Pancreas (tissue), 10 donors: ENCODE measurements around the gene MTAP. TPM values are rescaled to one million over a fixed set of nuclear protein-coding genes. Genes with fewer than 3 reads are reported as not detected.

Source experiments
- ATAC-seq, 4 donors: fragments of 200-7000 bp; cut with Tn5 transposase; one replicate each; pipeline versions ENCODE4 v1.8.0 to v1.9.1; 2020; ENCODE audit warnings: mild to moderate bottlenecking in 4 of 4, moderate library complexity in 4 of 4
- DNase-seq, 6 donors: peaks; one replicate each; pipeline ENCODE4 v3.0.0-alpha.2; 2020
- FAIRE-seq: peaks from 2 replicates; lab custom pipeline; 2012; peaks lifted over from hg19 to GRCh38; lab: Jason Lieb, UNC
- H3K27ac ChIP-seq, 4 donors: fragments of 200-600 bp; sonication (generic); 1 replicate in 3 of 4; 2 replicates in 1 of 4; pipeline versions ENCODE4 v1.5.0 to v1.8.0; 2020
- H3K27me3 ChIP-seq, 4 donors: fragments of 200-600 bp; one replicate each; pipeline ENCODE4 v1.8.0; 2021
- H3K36me3 ChIP-seq, 3 donors: fragments of 200-600 bp; sonication (generic) in 1 of 3; one replicate each; pipeline versions ENCODE4 v1.5.0 to v1.8.0; 2020 to 2021
- H3K4me1 ChIP-seq, 3 donors: fragments of 200-600 bp; one replicate each; pipeline ENCODE4 v1.8.0; 2021
- H3K4me3 ChIP-seq, 4 donors: fragments of 200-600 bp; sonication (generic) in 2 of 4; one replicate each; pipeline versions ENCODE4 v1.5.0 to v1.8.0; 2020 to 2021
- H3K9me3 ChIP-seq, 4 donors: fragments of 200-600 bp; one replicate each; pipeline ENCODE4 v1.8.0; 2021
- WGBS, 2 donors: extraction: QIAGEN DNeasy Blood & Tissue Kit; methylation state at CpG; one replicate each; pipeline ENCODE4 v1.1.7; 2013; 5-methylcytosine and 5-hydroxymethylcytosine counted together
- intact Hi-C, 3 donors: fragments of 100-400 bp; cut with DNase I; formaldehyde crosslinking; loops; one replicate each; pipeline versions ENCODE4 v1.11.1 to v1.14.2; 2022
- polyA plus RNA-seq, 2 donors: library from polyadenylated mRNA; stranded (reverse); fragments of 200-250 nt; gene quantifications; one replicate each; pipeline ENCODE4 v1.2.3, GENCODE V29; 2013
- total RNA-seq, 6 donors: library from RNA; stranded (reverse); fragmentation: NEBNext Ultra II Directional in 4 of 6; extraction: Animal tissue kit (Norgen Biotek cat#: 25700) in 4 of 6; gene quantifications; one replicate each; pipeline versions ENCODE4 v1.2.1 to v1.2.4, GENCODE V29; 2021 to 2023
- TF ChIP-seq, protein P1 (sequence below), 4 donors: fragments of 200-600 bp; sonication (generic) in 3 of 4; IDR thresholded peaks; one replicate each; pipeline versions ENCODE4 v1.5.0 to v1.8.0; 2021; ENCODE audit warnings: antibody characterized with exemption in 4 of 4
- donor health status: healthy with polysubstance abuse.
- donor health status: DM: no; HTN: no; CAD: no; lungs with moderate emphysema.
- donor health status: DM: no; HTN: no; CAD: no.
- donor health status: control.
- donor health status: control.
- donor health status: Bipolar disorder and iron deficiency.
- donor health status: DM: yes; HTN: yes; CAD: no.
- donor health status: DM: no; HTN: no; CAD: no.
- donor health status: DM: no; HTN: no; CAD: no.
- donor health status: DM: yes; HTN: yes; CAD: no.

Gene MTAP
- total and polyA plus RNA-seq, 8 donors = 4.7 to 26.7 (median 16.7) TPM

DNA sequence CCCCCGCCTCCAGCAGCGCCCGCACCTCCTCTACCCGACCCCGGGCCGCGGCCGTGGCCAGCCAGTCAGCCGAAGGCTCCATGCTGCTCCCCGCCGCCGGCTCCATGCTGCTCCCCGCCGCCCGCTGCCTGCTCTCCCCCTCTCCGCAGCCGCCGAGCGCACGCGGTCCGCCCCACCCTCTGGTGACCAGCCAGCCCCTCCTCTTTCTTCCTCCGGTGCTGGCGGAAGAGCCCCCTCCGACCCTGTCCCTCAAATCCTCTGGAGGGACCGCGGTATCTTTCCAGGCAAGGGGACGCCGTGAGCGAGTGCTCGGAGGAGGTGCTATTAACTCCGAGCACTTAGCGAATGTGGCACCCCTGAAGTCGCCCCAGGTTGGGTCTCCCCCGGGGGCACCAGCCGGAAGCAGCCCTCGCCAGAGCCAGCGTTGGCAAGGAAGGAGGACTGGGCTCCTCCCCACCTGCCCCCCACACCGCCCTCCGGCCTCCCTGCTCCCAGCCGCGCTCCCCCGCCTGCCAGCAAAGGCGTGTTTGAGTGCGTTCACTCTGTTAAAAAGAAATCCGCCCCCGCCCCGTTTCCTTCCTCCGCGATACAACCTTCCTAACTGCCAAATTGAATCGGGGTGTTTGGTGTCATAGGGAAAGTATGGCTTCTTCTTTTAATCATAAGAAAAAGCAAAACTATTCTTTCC, 172.4 kb downstream of the MTAP start:
- peak in 4 of 6 donors; percentile 39 to 79 (median 66) for DNase-seq

DNA sequence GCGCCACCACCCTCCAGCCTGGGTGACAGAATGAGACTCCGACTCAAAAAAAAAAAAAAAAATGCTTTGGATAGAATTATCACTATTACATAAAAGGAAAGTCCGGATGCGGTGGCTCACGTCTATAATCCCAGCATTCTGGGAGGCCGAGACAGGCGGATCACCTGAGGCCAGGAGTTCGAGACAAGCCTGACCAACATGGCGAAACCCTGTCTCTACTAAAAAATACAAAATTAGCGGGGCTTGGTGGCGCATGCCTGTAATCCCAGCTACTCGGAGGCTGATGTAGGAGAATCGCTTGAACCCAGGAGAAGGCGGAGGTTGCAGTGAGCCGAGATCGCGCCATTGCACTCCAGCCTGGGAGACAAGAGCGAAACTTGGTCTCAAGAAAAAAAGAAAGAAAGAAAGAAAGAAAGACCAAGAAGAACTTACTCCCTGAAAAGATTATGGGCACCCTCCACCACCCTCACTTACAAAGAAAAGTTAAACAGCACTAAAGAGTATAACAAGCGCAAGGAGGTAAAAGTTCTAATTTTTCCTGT, 174.0 kb downstream of the MTAP start:
- Histone ChIP-seq H3K4me3 (no peak overlapping the region), H3K36me3 (no peaks in the 10 kb centered on the region), H3K4me1 (no peaks in the 10 kb centered on the region), H3K27ac (no peak overlapping the region), H3K27me3 (peaks cover 5 to 70% (median 20%) of the 10 kb centered on the region in 4 donors), H3K9me3 (no peaks in the 10 kb centered on the region)
- TF ChIP-seq, protein P1, sequence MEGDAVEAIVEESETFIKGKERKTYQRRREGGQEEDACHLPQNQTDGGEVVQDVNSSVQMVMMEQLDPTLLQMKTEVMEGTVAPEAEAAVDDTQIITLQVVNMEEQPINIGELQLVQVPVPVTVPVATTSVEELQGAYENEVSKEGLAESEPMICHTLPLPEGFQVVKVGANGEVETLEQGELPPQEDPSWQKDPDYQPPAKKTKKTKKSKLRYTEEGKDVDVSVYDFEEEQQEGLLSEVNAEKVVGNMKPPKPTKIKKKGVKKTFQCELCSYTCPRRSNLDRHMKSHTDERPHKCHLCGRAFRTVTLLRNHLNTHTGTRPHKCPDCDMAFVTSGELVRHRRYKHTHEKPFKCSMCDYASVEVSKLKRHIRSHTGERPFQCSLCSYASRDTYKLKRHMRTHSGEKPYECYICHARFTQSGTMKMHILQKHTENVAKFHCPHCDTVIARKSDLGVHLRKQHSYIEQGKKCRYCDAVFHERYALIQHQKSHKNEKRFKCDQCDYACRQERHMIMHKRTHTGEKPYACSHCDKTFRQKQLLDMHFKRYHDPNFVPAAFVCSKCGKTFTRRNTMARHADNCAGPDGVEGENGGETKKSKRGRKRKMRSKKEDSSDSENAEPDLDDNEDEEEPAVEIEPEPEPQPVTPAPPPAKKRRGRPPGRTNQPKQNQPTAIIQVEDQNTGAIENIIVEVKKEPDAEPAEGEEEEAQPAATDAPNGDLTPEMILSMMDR (IDR thresholded peaks at IDR 0.05) = no peak
- no peak for FAIRE-seq
- DNase-seq = no peak
- intact Hi-C loops = no loop called here
- 21 to 24% methylated on average over 19 of the region's 19 CpGs for WGBS, 2 donors
- ATAC-seq = no peak

More for the DNA sequence above, 172.4 kb downstream of the MTAP start:
- TF ChIP-seq, protein P1 (IDR thresholded peaks at IDR 0.05) = no peak
- peaks cover under 1 to 78% (median 27%) of the 10 kb centered on the region in 4 donors for H3K27me3 ChIP-seq
- 0 to 1% methylated on average over 45 to 51 of the region's 51 CpGs for WGBS, 2 donors
- H3K4me3 ChIP-seq = peak overlapping the region; percentile 18 to 59 (median 32)
- no peak overlapping the region for H3K27ac ChIP-seq
- no peaks in the 10 kb centered on the region for H3K36me3 ChIP-seq
- intact Hi-C loops = no loop called here
- no peaks in the 10 kb centered on the region for H3K4me1 ChIP-seq
- ATAC-seq = peak; percentile 85 to 89 (median 88)
- FAIRE-seq = no peak
- H3K9me3 ChIP-seq = no peaks in the 10 kb centered on the region

DNA sequence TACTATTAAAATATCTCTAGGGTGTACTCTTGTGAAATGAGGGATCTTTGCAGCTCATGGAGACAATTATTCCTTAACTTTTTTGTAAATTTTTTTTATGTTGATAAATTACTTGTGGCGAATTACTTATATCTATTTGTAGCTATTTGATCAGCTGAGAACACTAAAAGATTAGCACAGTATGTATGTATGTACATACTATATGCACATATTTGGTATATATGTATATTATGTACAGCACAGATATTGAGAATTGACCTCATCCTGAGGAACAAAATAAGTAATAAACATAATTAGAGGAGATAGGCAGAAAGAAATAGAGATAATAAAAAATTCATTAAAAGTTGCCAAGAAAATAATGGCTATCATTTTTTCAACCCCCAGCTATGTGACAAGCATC, 180.0 kb downstream of the MTAP start:
- ATAC-seq (no peak), DNase-seq (no peak), FAIRE-seq (no peak)
- no peaks in the 10 kb centered on the region for H3K36me3 ChIP-seq
- H3K4me3 ChIP-seq = no peak overlapping the region
- H3K27me3 ChIP-seq = peaks cover 0 to 47% (median 9%) of the 10 kb centered on the region in 4 donors
- intact Hi-C loops = no loop called here
- WGBS, 2 donors = 30 to 45% methylated on average over 1 of the region's 1 CpG
- no peaks in the 10 kb centered on the region for H3K4me1 ChIP-seq
- H3K27ac ChIP-seq = no peak overlapping the region
- TF ChIP-seq, protein P1 (IDR thresholded peaks at IDR 0.05) = no peak
- H3K9me3 ChIP-seq = no peaks in the 10 kb centered on the region

DNA sequence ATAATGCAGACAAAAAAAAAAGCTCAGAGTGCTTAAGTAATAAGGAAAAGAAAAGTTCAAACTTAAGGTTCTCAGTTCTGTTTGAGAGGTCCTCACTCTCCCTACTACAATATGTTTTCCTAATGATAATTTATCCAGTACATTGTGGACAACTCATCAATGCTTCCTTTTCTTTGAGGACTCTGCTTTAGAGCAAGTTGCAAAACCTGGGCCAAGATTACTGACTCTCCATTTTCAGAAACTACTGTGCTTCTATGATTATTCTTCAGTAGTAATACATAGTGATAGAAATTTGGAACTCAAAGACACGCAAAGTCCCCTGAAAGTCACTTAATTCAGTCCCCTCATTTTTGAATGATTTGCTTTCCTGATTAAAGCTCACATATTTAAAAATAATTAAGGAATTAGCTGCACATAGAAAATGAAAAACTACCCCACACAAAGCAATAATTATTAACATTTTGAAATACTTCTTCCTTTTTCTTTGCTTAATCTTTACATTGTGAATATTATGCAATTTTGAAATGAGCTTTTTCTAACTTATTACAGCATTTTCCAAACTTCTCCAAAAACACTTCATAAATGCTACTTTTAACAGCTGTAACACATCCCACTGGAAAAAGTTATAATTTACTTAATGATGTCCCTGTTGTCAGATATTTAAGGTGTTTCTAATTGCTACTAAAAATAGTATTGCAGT, 180.6 kb downstream of the MTAP start:
- Histone ChIP-seq H3K27me3 (peaks cover 0 to 51% (median 12%) of the 10 kb centered on the region in 4 donors), H3K4me1 (no peaks in the 10 kb centered on the region), H3K27ac (no peak overlapping the region), H3K36me3 (no peaks in the 10 kb centered on the region), H3K4me3 (no peak overlapping the region), H3K9me3 (no peaks in the 10 kb centered on the region)
- TF ChIP-seq, protein P1 (IDR thresholded peaks at IDR 0.05) = no peak
- 71 to 73% methylated on average over 1 of the region's 1 CpG for WGBS, 2 donors
- DNase-seq (no peak), FAIRE-seq (peak; percentile 13), ATAC-seq (no peak)
- intact Hi-C loops = no loop called here
